ENCODE data around the gene ADAMTS18.

GRCh38 chr16:77410449-77410848, 24.4 kb downstream of the ADAMTS18 start:
- no peak for TF ChIP-seq POLR2A (IDR thresholded peaks at IDR 0.05; ENCODE audit: low read length)
- no peak for TF ChIP-seq CTCF (IDR thresholded peaks at IDR 0.05)
- TF ChIP-seq BHLHE40 (IDR thresholded peaks at IDR 0.05; ENCODE audit: low read depth, low read length), result no peak
- TF ChIP-seq, protein P1, sequence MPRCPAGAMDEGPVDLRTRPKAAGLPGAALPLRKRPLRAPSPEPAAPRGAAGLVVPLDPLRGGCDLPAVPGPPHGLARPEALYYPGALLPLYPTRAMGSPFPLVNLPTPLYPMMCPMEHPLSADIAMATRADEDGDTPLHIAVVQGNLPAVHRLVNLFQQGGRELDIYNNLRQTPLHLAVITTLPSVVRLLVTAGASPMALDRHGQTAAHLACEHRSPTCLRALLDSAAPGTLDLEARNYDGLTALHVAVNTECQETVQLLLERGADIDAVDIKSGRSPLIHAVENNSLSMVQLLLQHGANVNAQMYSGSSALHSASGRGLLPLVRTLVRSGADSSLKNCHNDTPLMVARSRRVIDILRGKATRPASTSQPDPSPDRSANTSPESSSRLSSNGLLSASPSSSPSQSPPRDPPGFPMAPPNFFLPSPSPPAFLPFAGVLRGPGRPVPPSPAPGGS (IDR thresholded peaks at IDR 0.05), result no peak
- TF ChIP-seq MAX (IDR thresholded peaks at IDR 0.05), result no peak
